SK-N-SH (cell line): Measurements from ENCODE around the gene FLOT1.
A peak's percentile ranks its signal among the peaks of the same experiment; 100 is the strongest.

Experiments used
- CTCF ChIP-seq: fragments of 200-600 bp; sonication (generic); IDR thresholded peaks from 2 replicates; pipeline ENCODE4 v1.6.1; 2017; ENCODE audit warnings: antibody characterized with exemption, mild to moderate bottlenecking, moderate library complexity
- EP300 ChIP-seq, 2 experiments: IDR thresholded peaks; 2 replicates each; pipeline versions ENCODE4 v1.4.0 to v1.6.1; 2012; ENCODE audit warnings: borderline replicate concordance in 1 of 2, low read depth in 1 of 2, low read length in 1 of 2
- EZH2phosphoT487 ChIP-seq: fragments of 200-600 bp; sonication (generic); IDR thresholded peaks from 2 replicates; pipeline ENCODE4 v1.6.1; 2017; ENCODE audit warnings: low read depth, mixed run types, mild to moderate bottlenecking, antibody characterized with exemption, moderate library complexity, borderline replicate concordance
- FOXM1 ChIP-seq: IDR thresholded peaks from 2 replicates; pipeline ENCODE4 v1.4.0; 2012; ENCODE audit warnings: low read depth, mild to moderate bottlenecking
- NFIC ChIP-seq: IDR thresholded peaks from 2 replicates; pipeline ENCODE4 v1.4.0; 2012; ENCODE audit warnings: borderline replicate concordance
- POLR2AphosphoS5 ChIP-seq: IDR thresholded peaks from 2 replicates; pipeline ENCODE4 v1.6.1; 2012; ENCODE audit warnings: low read depth, low read length
- REST ChIP-seq: IDR thresholded peaks from 2 replicates; pipeline ENCODE4 v1.6.1; 2012; ENCODE audit warnings: mild to moderate bottlenecking, low read depth, low read length, moderate library complexity
- SIN3A ChIP-seq: IDR thresholded peaks from 2 replicates; pipeline ENCODE4 v1.6.1; 2012; ENCODE audit warnings: low read depth, mild to moderate bottlenecking, low read length, moderate library complexity, borderline replicate concordance
- USF1 ChIP-seq: IDR thresholded peaks from 2 replicates; pipeline ENCODE4 v1.4.0; 2012; ENCODE audit warnings: low read depth, borderline replicate concordance
- YY1 ChIP-seq: IDR thresholded peaks from 2 replicates; pipeline ENCODE4 v1.4.0; 2012; ENCODE audit warnings: low read depth, mild to moderate bottlenecking
- TF ChIP-seq, protein P1 (sequence below): IDR thresholded peaks from 2 replicates; pipeline ENCODE4 v1.4.0; 2012; ENCODE audit warnings: low read depth

DNA sequence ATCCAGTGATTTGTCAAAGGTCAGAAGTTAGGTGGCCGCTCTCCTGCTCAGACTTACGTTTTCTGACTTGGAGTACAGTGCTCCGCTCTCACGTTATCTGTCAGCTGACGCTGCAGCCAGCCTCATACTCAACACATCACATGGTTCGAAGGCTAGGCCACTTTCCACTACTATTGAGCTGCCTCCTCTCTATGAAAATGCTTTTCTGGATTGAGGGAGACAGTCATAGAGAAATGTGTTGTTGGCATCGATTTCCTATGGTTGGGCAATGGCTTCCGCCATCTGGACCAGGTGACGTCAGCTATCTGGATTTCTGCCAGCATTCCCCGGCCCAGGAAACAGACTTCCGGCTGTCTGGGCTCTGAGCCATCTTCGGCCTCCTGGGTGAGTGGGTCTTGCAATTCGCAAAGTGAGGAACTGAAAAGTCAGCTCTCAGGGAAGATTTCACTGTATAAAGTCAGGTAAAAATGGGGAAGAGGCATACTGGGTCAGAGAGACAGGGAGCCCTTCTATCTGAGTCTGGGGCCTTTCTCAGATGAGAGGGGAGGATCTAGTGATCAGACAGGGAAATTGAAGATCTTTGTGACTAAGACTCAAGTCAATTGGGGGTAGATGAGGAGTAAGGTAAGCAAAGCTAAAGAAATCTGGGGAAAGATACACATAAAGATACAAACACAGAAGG is 39.4 kb upstream of the FLOT1 start:
- TF ChIP-seq POLR2AphosphoS5 (peak; percentile 91; the same call in 1 of the 2 replicates), CTCF (no peak), YY1 (peak; percentile 70; the same call in 1 of the 2 replicates), NFIC (peak; percentile 100), FOXM1 (peak; percentile 46; the same call in 1 of the 2 replicates), EP300 (IDR thresholded peaks at IDR 0.05; ENCODE audit: borderline replicate concordance in 1 of 2, low read depth in 1 of 2, low read length in 1 of 2) (peak; percentile 72 to 93), REST (0 out of 2 replicates have a peak, but pooled peaks have one; percentile 64), SIN3A (peak; percentile 88; the same call in 1 of the 2 replicates), EZH2phosphoT487 (no peak), USF1 (peak; percentile 88)
- TF ChIP-seq, protein P1, sequence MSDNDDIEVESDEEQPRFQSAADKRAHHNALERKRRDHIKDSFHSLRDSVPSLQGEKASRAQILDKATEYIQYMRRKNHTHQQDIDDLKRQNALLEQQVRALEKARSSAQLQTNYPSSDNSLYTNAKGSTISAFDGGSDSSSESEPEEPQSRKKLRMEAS: peak; percentile 93
